Measurements from ENCODE around the gene RPUSD1. TPM values are rescaled to one million over a fixed set of nuclear protein-coding genes. Genes with fewer than 3 reads are reported as not detected.

RPUSD1 gene
- total RNA-seq, 3 donors from 2014 or later (not counting 1 experiment from before 2014, with no cell fraction given), result 20.8 to 31.7 (median 29.6) TPM

DNA sequence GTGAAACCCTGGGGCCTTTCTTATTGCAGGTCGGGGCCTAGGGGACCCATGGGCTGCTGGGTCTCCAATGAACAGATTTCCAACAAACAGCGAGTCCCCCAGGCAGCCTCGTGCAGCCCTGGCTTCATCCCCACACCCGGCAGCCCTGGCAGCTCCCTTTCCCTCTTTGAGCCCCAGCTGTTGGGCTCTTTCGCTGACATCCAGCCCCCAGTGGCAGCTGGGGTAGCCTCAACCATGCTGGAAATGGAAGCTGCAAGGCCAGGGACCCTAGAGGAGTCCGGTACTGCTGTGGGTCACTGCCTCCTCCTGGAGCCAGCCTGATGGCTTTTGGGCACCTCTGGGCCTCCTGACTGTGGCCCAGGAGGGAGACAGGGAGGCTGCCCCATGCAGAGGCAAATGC lies 5.9 kb downstream of the RPUSD1 start:
- Histone ChIP-seq H3K4me1 (ENCODE audit: control insufficient read depth, insufficient read depth, low read length) (peaks cover 13% of the 10 kb centered on the region), H3K27ac (ENCODE audit: low read length) (no peak overlapping the region), H3K4me3 (ENCODE audit: low read length) (no peak overlapping the region), H3K36me3 (ENCODE audit: control insufficient read depth, insufficient read depth, low read length) (peaks cover 5% of the 10 kb centered on the region), H3K9me3 (ENCODE audit: control insufficient read depth, insufficient read depth, low read length) (no peaks in the 10 kb centered on the region), H3K27me3 (ENCODE audit: control insufficient read depth, insufficient read depth, low read length) (no peaks in the 10 kb centered on the region)
- no peaks in the 10 kb centered on the region for H3K36me3 Mint-ChIP-seq
- H3K9me3 Mint-ChIP-seq, result no peaks in the 10 kb centered on the region
- intact Hi-C loops (cut with micrococcal nuclease), result no loop called here
- no peak overlapping the region for H3K27ac Mint-ChIP-seq
- WGBS (ENCODE audit: insufficient coverage), result 71% methylated on average over 6 of the region's 6 CpGs
- H3K4me3 Mint-ChIP-seq, result no peak overlapping the region
- H3K4me1 Mint-ChIP-seq, result peaks cover 0 to 5% of the 10 kb centered on the region in 2 donors
- TF ChIP-seq, protein P1, sequence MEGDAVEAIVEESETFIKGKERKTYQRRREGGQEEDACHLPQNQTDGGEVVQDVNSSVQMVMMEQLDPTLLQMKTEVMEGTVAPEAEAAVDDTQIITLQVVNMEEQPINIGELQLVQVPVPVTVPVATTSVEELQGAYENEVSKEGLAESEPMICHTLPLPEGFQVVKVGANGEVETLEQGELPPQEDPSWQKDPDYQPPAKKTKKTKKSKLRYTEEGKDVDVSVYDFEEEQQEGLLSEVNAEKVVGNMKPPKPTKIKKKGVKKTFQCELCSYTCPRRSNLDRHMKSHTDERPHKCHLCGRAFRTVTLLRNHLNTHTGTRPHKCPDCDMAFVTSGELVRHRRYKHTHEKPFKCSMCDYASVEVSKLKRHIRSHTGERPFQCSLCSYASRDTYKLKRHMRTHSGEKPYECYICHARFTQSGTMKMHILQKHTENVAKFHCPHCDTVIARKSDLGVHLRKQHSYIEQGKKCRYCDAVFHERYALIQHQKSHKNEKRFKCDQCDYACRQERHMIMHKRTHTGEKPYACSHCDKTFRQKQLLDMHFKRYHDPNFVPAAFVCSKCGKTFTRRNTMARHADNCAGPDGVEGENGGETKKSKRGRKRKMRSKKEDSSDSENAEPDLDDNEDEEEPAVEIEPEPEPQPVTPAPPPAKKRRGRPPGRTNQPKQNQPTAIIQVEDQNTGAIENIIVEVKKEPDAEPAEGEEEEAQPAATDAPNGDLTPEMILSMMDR (IDR thresholded peaks at IDR 0.05), result no peak
- no peak for ATAC-seq
- DNase-seq, result no peak
- H3K27me3 Mint-ChIP-seq (ENCODE audit: low read depth in 2 of 2), result no peaks in the 10 kb centered on the region

DNA sequence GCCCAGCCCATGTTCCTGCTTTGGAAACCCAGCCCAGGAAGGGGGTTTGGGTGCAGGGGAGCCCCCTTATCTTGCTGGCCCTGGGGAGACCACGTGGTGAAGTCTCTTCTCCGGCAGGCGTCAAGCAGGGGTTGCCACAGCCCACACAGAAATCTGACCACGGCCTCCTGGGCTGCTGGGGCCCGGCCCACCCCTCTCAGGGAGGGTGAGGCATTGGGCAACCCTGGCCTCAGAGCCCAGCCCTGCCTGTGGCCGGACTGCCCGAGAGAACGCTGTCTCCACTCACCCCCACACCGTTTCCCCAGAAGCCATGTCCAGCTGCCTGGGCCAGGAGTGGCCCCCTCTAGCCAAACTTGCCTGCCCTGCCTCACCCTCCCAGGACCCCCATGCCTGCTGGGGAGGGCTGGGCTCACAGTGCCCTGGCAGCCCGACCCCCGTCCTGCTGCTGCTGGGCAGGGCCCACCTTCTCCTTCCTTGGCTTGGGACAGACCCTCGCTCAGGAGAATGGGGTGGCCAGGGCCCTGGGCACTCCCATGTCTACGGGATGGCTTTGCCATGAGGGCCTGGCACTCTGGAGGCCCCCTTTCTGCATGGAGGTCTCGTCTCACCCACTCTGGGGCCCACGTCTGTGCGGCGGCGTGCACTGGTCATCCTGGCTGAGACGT lies 6.7 kb downstream of the RPUSD1 start:
- ATAC-seq (no peak), DNase-seq (no peak)
- no peaks in the 10 kb centered on the region for H3K27me3 Mint-ChIP-seq (ENCODE audit: low read depth in 2 of 2)
- no peaks in the 10 kb centered on the region for H3K36me3 Mint-ChIP-seq
- TF ChIP-seq, protein P1 (IDR thresholded peaks at IDR 0.05), result no peak
- Histone ChIP-seq H3K4me1 (ENCODE audit: control insufficient read depth, insufficient read depth, low read length) (peaks cover 7% of the 10 kb centered on the region), H3K27ac (ENCODE audit: low read length) (no peak overlapping the region), H3K27me3 (ENCODE audit: control insufficient read depth, insufficient read depth, low read length) (no peaks in the 10 kb centered on the region), H3K36me3 (ENCODE audit: control insufficient read depth, insufficient read depth, low read length) (peaks cover 5% of the 10 kb centered on the region), H3K4me3 (ENCODE audit: low read length) (no peak overlapping the region), H3K9me3 (ENCODE audit: control insufficient read depth, insufficient read depth, low read length) (no peaks in the 10 kb centered on the region)
- intact Hi-C loops (cut with micrococcal nuclease), result no loop called here
- H3K4me1 Mint-ChIP-seq, result peaks cover 0 to 5% of the 10 kb centered on the region in 2 donors
- WGBS (ENCODE audit: insufficient coverage), result 63% methylated on average over 19 of the region's 19 CpGs
- no peaks in the 10 kb centered on the region for H3K9me3 Mint-ChIP-seq
- no peak overlapping the region for H3K27ac Mint-ChIP-seq
- no peak overlapping the region for H3K4me3 Mint-ChIP-seq

DNA sequence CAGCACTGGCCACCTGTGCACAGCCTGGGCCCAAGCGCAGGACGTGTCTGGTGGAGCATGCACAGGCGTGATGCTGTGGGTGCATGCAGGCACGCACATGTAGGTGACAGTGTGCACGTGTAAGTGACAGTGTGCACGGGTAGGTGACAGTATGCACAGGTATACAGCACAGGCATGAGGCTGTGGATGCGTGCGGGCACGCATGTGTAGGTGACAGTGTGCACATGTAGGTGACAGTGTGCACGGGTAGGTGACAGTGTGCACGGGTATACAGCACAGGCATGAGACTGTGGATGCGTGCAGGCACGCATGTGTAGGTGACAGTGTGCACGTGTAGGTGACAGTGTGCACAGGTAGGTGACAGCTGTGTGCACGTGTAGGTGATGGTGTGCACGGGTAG lies 7.9 kb downstream of the RPUSD1 start:
- Histone ChIP-seq H3K36me3 (ENCODE audit: control insufficient read depth, insufficient read depth, low read length) (no peaks in the 10 kb centered on the region), H3K27me3 (ENCODE audit: control insufficient read depth, insufficient read depth, low read length) (no peaks in the 10 kb centered on the region)
- no peak for DNase-seq

More for the DNA sequence above, 7.9 kb downstream of the RPUSD1 start:
- Mint-ChIP-seq H3K27me3 (ENCODE audit: low read depth in 2 of 2) (no peaks in the 10 kb centered on the region), H3K4me3 (no peak overlapping the region), H3K27ac (no peak overlapping the region), H3K9me3 (no peaks in the 10 kb centered on the region), H3K36me3 (no peaks in the 10 kb centered on the region), H3K4me1 (peaks cover 0 to 5% of the 10 kb centered on the region in 2 donors)
- intact Hi-C loops (cut with micrococcal nuclease), result no loop called here
- no peak overlapping the region for H3K4me3 ChIP-seq (ENCODE audit: low read length)
- H3K4me1 ChIP-seq (ENCODE audit: control insufficient read depth, insufficient read depth, low read length), result peaks cover 1% of the 10 kb centered on the region
- H3K9me3 ChIP-seq (ENCODE audit: control insufficient read depth, insufficient read depth, low read length), result no peaks in the 10 kb centered on the region
- no peak overlapping the region for H3K27ac ChIP-seq (ENCODE audit: low read length)
- no peak for ATAC-seq
- 91% methylated on average over 16 of the region's 16 CpGs for WGBS (ENCODE audit: insufficient coverage)
- TF ChIP-seq, protein P1 (IDR thresholded peaks at IDR 0.05), result no peak
